Effector CD8-positive, alpha-beta T cell (primary cell): ENCODE measurements around the gene HS6ST2.

ENCODE experiments used
- DNase-seq: peaks from one replicate; lab custom pipeline; 2025; lab: John Stamatoyannopoulos, UW

Gene HS6ST2

DNA sequence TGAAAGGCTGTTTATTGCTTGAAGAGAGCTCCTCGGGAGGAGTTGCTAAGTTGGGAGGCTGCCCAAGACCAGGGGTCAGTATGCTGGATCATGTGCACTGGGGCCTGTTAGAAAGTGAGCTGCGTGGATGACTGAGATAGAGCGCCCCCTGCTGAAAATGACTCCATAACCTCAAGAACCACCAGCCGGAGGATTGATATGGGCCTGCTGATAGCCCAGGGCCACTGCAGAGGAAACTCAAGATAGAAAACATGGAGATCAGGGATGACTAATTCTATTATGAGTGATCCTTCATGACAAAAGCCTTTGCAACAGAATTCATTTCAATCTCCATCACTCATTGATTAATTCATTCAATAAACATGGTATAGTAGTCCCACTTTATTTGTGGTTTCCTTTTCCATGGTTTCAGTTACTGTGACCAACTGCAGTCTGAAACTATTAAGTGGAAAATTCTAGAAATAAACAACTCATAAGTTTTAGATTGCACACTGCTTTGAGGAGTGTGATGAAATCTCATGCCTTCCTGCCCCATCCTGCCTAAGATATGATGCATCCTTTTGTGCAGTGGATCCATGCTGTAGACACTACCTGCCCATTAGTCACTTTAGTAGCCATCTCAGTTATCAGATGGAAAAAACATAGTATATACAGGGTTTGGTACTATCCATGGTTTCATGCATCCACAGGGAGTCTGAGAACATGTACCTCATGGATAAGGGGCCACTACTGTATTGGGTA is 342.9 kb downstream of the HS6ST2 start:
- DNase-seq = peak; percentile 3

DNA sequence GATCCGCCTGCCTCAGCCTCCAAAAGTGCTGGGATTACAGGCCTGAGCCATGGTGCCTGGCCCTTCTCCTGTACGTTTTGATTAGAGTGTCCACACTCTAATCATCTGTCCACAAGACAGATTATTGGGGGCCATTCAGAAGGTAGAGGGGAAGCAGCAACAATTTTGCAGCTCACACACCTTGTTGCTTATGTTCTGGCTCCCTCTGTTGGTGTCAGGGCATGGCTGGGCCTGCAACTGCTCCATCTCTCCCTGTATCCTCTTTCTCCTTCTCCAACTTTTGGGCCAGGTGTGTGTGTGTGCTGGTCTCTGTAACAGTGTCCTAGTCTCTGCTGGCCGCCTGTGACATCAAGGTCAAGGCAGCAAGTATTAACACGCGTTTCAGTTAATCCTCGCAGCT is 344.1 kb downstream of the HS6ST2 start:
- no peak for DNase-seq

DNA sequence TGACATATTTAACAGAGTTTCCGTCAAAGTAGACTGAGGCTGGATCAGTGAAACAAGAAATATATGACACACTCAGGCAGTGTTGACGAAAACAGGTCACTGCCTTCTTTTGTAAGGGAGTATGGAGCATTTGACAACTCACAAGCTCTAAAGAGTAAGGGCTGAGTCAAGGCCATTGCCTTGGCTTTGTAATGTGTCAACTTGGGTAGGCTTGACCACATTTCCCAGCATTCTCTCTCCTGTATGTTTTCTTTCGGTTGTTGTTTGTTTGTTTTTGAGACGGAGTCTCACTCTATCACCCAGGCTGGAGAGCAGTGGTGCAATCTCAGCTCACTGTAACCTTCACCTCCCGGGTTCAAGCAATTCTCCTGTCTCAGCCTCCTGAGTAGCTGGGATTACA is 344.6 kb downstream of the HS6ST2 start:
- no peak for DNase-seq

DNA sequence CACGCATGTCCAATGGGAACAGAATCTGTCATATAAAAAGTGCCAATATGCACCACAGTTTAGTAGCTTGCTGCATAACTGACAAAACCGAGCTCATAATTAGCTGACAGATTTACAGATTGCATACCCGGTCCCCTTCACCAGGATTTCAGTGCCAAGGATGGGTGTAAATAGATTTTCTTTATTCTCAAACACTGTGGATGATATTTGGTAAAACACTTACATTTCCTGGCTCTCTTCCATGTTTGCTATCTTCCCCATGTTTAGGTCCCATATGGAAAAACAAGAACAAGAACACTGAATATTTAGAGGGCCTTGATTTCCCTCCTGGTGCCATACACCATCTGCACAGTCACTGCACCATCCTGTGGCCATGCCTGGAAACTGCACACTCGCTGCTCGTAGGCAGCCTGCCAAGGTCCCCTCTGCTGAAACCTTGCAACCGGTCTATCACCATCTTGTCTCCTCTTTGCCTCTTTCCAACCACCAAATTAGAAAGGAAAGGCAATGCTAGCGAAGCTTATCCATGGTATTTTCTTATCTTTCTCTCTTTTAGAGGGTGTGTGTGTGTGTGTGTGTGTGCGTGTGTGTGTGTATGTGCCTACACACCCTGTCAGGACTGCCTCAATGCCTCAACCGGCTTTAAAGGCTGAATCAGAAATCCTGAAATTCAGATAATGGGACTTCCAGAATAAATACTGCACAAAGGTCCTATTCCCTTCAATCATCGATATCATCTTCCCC is 345.4 kb downstream of the HS6ST2 start:
- peak; percentile 0 for DNase-seq

DNA sequence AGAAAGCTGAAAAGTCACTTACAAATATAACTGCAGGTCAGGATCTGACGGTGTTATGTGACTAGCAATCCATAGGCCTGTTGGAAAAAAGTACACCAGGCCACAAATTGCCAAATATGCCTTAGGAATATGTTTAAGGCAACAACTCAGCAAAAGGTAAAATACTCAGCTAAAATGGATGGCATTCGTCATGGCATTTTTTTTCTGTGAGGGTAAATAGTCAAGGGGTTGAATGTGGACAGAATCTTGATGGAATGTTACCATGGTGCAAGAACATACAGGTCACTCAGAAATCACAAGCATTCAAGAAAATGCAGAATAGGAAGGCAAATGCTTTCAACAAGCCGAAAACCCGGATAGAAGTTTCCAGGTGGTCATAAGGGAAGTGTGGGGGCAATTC is 347.9 kb downstream of the HS6ST2 start:
- DNase-seq = no peak

DNA sequence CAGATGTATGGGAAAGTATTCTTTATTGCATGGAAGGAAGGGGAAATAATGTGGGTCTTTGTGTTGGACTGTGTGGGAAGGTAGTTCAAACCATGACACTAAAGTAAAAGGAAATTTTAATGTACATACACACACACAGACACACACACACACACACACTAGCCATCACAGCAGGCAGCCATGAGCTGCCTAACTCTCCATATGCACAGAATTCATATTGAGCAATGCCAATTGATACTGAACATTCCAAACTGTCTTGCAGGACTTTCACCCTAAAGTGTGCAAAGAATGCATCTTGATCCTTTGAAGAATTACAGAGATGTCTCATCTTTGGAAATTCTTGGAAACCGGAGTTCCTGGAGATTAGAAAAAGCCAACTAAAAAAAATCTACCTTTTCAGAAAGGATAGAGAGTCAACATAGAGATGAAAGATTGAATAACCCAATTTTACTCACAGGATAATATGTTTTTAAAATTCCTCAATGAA is 349.0 kb downstream of the HS6ST2 start:
- DNase-seq = no peak

DNA sequence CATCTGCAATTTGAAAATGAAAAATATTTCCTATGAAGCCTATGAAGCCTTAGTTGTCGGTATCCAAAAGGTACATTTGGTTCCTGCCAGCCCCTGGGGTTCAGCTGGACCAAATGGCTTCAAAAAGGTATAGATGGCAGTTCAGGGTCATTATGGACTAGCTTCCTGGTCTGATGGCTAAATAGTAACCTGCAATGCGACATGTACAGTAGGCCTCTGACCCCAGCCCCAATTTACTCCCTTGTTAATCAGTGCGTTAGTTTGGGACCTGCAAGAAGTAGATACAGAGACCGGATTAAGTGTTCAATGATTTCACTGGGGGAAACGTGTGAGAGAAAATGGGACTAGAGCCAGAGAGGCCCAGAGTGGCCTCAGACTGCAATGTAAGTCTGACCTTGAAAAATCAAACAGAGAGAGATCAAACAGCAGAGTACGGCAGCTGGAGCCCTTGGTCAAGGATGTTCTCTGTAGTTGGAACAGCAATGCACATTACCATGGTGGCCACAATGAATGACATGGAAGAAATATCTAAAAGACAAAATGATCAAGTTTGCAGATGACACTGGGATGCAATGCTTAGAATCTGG is 354.6 kb downstream of the HS6ST2 start:
- DNase-seq = no peak

DNA sequence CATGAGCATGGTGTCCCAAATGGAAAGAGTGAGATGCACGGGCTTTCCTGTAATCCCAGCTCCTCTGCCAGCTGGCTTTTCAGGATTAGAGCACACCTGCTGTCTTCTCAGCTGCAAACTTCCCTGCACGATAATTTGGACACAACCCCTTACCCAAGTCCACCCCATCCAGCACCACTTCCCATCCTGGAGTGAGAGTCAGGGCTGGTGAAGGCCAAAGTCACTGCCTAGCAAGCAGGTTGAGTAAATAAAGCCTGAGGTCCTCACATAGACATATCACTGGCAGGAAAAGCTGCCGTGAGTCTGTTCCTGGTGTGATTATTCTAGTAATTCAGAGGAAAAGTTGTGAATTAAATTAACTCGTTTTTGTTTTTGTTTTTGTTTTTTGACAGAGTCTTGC is 355.7 kb downstream of the HS6ST2 start:
- no peak for DNase-seq

DNA sequence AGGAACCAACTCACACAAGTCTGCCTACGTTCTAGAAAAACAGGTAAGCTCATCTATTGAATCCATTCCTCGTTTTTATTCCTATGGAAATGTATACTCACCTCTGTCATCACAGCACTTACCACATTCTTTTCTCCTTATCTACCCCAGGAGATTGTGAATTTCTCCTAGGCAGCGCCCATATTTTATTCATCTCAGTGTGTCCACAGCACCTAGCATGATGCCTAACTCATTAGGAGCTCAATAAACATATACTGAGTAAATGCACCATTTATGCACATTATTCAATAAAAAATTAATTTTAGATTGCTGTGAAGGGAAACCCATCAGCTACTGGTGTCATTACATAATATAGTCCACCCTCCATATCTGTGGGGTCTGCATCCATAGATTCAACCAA is 363.4 kb downstream of the HS6ST2 start:
- no peak for DNase-seq

DNA sequence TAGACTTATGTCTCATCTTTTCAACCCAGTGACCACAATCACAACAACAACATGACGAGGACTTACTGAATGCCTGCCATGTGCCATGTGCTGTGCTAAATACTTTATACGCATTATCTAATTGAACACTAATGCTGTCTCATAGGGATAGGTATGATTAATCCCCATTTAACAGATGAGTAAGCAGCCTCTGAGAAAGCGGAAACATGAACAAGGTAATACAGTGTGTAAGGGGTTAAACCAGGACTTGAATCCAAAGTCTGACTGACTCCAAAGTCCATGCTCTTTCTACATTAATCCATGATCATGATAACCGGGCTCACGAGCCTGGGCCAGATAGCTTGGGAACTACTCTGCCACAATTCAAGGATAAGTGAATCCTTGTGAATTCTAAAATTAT is 364.3 kb downstream of the HS6ST2 start:
- no peak for DNase-seq

DNA sequence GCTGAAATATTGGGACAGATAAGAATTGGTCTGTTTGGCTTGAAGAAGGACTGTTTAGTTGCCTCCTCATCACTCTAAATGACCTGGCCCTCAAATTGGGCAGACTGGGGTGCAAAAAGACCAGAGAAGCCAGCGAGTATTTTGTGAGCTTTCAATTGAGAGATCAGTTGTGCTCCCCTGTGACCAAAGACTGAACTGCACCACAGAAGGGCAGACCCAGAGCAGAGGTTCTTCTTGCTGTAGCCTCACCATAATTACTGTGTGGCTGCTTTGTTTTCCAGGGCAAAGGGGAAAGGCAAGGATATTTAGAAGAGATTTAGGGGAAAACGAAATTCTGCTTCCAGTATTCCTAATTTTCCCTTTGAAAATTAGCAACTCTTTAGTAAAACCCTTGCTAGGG is 365.5 kb downstream of the HS6ST2 start:
- no peak for DNase-seq

DNA sequence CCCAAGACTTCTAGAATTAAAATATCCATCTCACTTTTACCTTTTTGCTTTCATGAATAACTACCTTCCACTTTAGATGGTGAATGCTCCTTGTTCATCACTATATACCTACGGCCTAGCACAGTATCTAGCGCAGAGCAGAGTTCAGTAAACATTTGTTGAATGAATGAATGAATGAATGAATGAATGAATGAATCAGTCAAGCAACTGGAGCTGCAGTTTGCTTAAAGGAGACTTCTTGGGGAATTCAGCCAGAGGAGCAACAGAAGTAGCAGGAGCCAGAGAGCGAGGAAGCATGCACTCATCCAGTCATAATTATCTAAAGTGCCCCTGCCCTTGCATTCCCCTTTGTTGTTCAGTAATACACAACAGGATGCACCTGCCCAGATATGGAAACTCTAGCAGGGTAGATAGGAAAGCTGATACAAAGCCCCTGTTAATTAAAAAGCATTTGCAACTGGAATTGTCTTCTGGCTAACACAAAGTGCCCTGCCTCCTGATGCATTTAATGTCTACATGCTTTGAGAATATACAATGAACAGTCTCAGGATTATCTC is 366.6 kb downstream of the HS6ST2 start:
- DNase-seq = no peak

DNA sequence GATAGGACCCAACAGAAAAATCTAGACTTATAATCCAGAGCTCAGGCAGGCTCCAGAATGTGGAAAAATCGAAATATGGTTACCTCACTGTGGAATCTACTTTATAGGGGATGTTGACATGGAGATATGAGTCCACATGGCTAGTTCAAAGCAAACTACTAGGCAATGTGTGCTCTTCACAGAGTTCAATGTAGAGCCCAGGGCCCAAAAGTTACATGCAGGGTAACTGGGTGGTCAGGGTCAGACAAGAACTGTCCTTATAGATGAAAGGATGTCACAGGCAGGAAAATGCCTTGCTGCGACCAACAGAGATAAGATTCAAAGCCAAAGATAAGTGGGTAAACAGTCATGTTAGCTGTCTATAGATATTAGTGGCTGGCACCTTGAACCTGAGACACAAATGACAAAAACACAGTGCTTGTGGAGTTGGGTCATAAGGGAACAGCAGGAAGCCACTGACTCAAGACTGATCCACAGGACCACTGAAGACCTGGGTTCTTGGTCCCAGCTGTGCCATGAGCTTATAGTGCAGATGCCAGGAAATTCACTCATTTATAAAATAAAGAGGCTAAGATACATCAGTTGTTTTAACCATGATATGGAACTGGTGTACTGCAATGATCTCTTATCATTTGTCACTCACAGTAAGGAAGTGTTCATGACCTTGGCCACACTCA is 367.9 kb downstream of the HS6ST2 start:
- DNase-seq = no peak

DNA sequence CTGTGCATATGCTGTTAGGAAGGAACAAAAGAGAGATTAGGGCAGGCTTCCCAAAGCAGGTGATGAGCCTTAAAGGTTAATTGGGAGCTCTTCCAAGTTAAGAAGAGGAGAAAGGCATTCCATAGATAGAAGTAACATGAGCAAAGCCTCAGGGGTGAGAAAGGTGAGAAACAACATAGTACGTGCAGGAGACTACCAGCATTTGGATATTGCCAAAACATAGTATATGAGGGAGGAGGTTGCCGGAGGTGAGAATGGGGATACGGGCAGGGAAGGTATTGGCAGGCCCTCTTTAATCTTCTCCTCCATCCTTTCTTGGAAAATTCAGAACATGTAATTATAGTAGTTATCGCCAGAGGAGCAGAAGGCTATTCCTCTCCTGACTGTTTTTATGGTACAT is 373.5 kb downstream of the HS6ST2 start:
- DNase-seq = no peak

DNA sequence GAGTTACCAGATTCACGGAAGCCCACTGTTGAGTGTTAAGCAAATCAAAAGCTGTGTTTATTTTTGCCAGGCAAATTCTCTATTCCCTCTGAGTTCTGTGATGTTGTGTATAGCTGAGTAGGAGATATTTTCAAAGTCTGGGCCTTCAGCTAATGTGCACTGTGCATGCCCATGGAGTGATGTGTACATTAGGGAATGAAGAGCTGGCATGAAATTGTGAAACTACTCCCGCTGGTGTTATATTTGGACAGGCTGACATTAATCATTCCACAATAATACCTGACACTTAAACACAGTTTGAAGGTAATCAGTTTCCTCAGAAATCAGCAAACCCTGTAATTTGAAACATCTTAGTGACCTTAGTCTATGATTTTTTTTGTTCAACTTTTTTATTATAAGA is 381.5 kb downstream of the HS6ST2 start:
- DNase-seq = no peak
